Measurements from ENCODE around the gene TMEM40.
"Not testable (repeated sequence)": the region's sequence is repeated elsewhere in the genome, so short reads cannot be mapped to it uniquely, and the experiment has no call there.

- TF ChIP-seq CTCF, EP300, POLR2A (IDR thresholded peaks at IDR 0.05): not testable (repeated sequence)
Measured at GRCh38 chr3:12701601-12702000, 57.5 kb downstream of the TMEM40 start.
